Spleen (tissue), 13 donors: ENCODE measurements around the gene TAF5. TPM values are rescaled to one million over a fixed set of nuclear protein-coding genes. Genes with fewer than 3 reads are reported as not detected.
A peak's percentile ranks its signal among the peaks of the same experiment; 100 is the strongest.

ENCODE experiments used
- DNase-seq: peaks from one replicate; pipeline ENCODE4 v3.0.0-alpha.2; 2020
- H3K27ac ChIP-seq, 8 donors: fragments of 200-600 bp; sonication (generic) in 7 of 8; 1 replicate in 4 of 8; 2 replicates in 4 of 8; pipeline versions ENCODE4 v1.5.0 to v1.8.0; 2016 to 2021; ENCODE audit warnings: inconsistent platforms in 4 of 8, mild to moderate bottlenecking in 4 of 8, moderate library complexity in 1 of 8
- H3K27me3 ChIP-seq, 7 donors: fragments of 200-600 bp; sonication (generic) in 6 of 7; replicated peaks in 1 of 7; 1 replicate in 4 of 7; 2 replicates in 3 of 7; pipeline versions ENCODE4 v1.5.0 to v1.8.0; 2016 to 2021; ENCODE audit warnings: inconsistent platforms in 3 of 7, mild to moderate bottlenecking in 1 of 7
- H3K36me3 ChIP-seq, 6 donors: fragments of 200-600 bp; sonication (generic) in 5 of 6; 1 replicate in 4 of 6; 2 replicates in 2 of 6; pipeline versions ENCODE4 v1.5.0 to v1.8.0; 2016 to 2021; ENCODE audit warnings: inconsistent platforms in 2 of 6
- H3K4me1 ChIP-seq, 6 donors: fragments of 200-600 bp; sonication (generic) in 5 of 6; 1 replicate in 3 of 6; 2 replicates in 3 of 6; pipeline versions ENCODE4 v1.5.0 to v1.8.0; 2016 to 2021; ENCODE audit warnings: inconsistent platforms in 3 of 6
- H3K4me3 ChIP-seq, 8 donors: fragments of 200-600 bp; sonication (generic) in 7 of 8; 1 replicate in 4 of 8; 2 replicates in 4 of 8; pipeline versions ENCODE4 v1.5.0 to v1.8.0; 2016 to 2021; ENCODE audit warnings: inconsistent platforms in 4 of 8, mild to moderate bottlenecking in 4 of 8, moderate library complexity in 2 of 8
- H3K9me3 ChIP-seq, 8 donors: fragments of 200-600 bp; sonication (generic) in 7 of 8; 1 replicate in 4 of 8; 2 replicates in 4 of 8; pipeline versions ENCODE4 v1.5.0 to v1.8.0; 2016 to 2021; ENCODE audit warnings: inconsistent platforms in 4 of 8
- CTCF ChIP-seq, 11 experiments: fragments of 200-600 bp in 7 of 11; fragments of 450-650 bp in 4 of 11; sonication (generic) in 4 of 11; IDR thresholded peaks in 8 of 11; conservative IDR thresholded peaks in 3 of 11; 1 replicate in 7 of 11; 2 replicates in 4 of 11; pipeline versions ENCODE4 v1.4.0 to v1.8.0; 2016 to 2021; ENCODE audit warnings: antibody characterized with exemption in 11 of 11, inconsistent platforms in 4 of 11, mild to moderate bottlenecking in 1 of 11
- POLR2A ChIP-seq, 3 donors: fragments of 450-650 bp; IDR thresholded peaks; one replicate each; pipeline ENCODE4 v1.5.1; 2017; ENCODE audit warnings: antibody characterized with exemption in 3 of 3, mild to moderate bottlenecking in 1 of 3
- POLR2AphosphoS5 ChIP-seq, 3 donors: sonication (generic); formaldehyde crosslinking; IDR thresholded peaks; one replicate each; pipeline ENCODE4 v1.5.1; 2017; ENCODE audit warnings: antibody characterized with exemption in 3 of 3
- WGBS, 5 donors: extraction: QIAGEN DNeasy Blood & Tissue Kit in 3 of 5; methylation state at CpG; one replicate each; pipeline versions ENCODE4 v1.1.5 to v1.1.7; 2013 to 2018; 5-methylcytosine and 5-hydroxymethylcytosine counted together
- intact Hi-C: fragments of 100-400 bp; cut with DNase I; formaldehyde crosslinking; loops from one replicate; pipeline ENCODE4 v1.15.0; 2023; ENCODE audit warnings: low total_unique reads
- long read RNA-seq, 2 donors: transcript quantifications; one replicate each; lab custom pipeline, GENCODE V29; 2026
- polyA plus RNA-seq, 3 donors: library from polyadenylated mRNA; stranded (reverse); fragments of 200-250 nt; gene quantifications; one replicate each; pipeline ENCODE4 v1.2.1, GENCODE V29; 2013
- total RNA-seq, 7 donors: library from RNA; depleted of rRNA in 3 of 7; stranded (reverse); fragments of >200 nt in 3 of 7; fragmentation: NEBNext Ultra II Directional in 4 of 7; extraction: Animal tissue kit (Norgen Biotek cat#: 25700) in 4 of 7; gene quantifications; one replicate each; pipeline versions ENCODE4 v1.1.0 to v1.2.1, GENCODE V29; 2016 to 2021
- donor health status: healthy with polysubstance abuse.
- donor health status: DM: no; HTN: no; CAD: no; lungs with moderate emphysema.
- donor health status: DM: no; HTN: no; CAD: no.
- donor health status: Bipolar disorder and iron deficiency.
- donor health status: healthy.
- donor health status: DM: no; HTN: no; CAD: no.
- donor health status: DM: yes; HTN: yes; CAD: no.

The TAF5 gene
- total RNA-seq = 1 to 10 TPM; 4.0 to 7.7 (median 4.7) TPM
- polyA plus RNA-seq = 1 to 10 TPM; 2.3 to 2.9 (median 2.5) TPM
- long read RNA-seq, donor 1 = 0 reads
- long read RNA-seq, donor 2 = 0 reads

GRCh38 chr10:103367782-103368518, at the start of gene TAF5:
Gene TAF5 (plus strand): TSS chr10:103367976. CDS start chr10:103367990, 14 bp downstream.
- WGBS, 5 donors = 0 to 1% (median 0%) methylated on average over 36 to 81 of the region's 81 CpGs
- peak within 1 kb of the TSS; percentile 86 to 95 (median 94) for H3K27ac ChIP-seq

GRCh38 chr10:103327906-103328305, 39.9 kb upstream of the TAF5 start:
- no peak overlapping the region for H3K27ac ChIP-seq
- H3K36me3 ChIP-seq = peaks cover 0 to 99% (median 59%) of the 10 kb centered on the region in 6 donors
- H3K4me1 ChIP-seq = no peaks in the 10 kb centered on the region
- no peak for DNase-seq
- H3K4me3 ChIP-seq = no peak overlapping the region
- H3K27me3 ChIP-seq = no peaks in the 10 kb centered on the region
- 76 to 93% (median 83%) methylated on average over 7 of the region's 7 CpGs for WGBS, 5 donors
- intact Hi-C loops = no loop called here
- TF ChIP-seq CTCF (IDR thresholded peaks at IDR 0.05 in 8 of 11, conservative IDR thresholded peaks at IDR 0.05 in 3 of 11) = no peak
- no peak for TF ChIP-seq POLR2A (IDR thresholded peaks at IDR 0.05)
- TF ChIP-seq POLR2AphosphoS5 (IDR thresholded peaks at IDR 0.05) = no peak
- no peaks in the 10 kb centered on the region for H3K9me3 ChIP-seq

More at GRCh38 chr10:103367782-103368518, at the start of gene TAF5:
- Histone ChIP-seq H3K4me3 (peak within 1 kb of the TSS; percentile 87 to 100 (median 100)), H3K27me3 (no peaks in the 10 kb centered on the region), H3K36me3 (peaks cover 0 to 3% (median 0%) of the 10 kb centered on the region in 6 donors), H3K9me3 (no peaks in the 10 kb centered on the region), H3K4me1 (peaks cover 9 to 39% (median 17%) of the 10 kb centered on the region in 6 donors)
- peak; percentile 97 for DNase-seq
- TF ChIP-seq POLR2A (IDR thresholded peaks at IDR 0.05) (peak in 2 of 3 donors; percentile 74 to 92), POLR2AphosphoS5 (IDR thresholded peaks at IDR 0.05) (peak; percentile 97 to 99 (median 99)), CTCF (IDR thresholded peaks at IDR 0.05 in 8 of 11, conservative IDR thresholded peaks at IDR 0.05 in 3 of 11) (peak in 3 of 11 experiments; percentile 27 to 47 (median 42))
- intact Hi-C loops = no loop called here

GRCh38 chr10:103333934-103334520, 33.7 kb upstream of the TAF5 start:
- TF ChIP-seq CTCF (IDR thresholded peaks at IDR 0.05 in 8 of 11, conservative IDR thresholded peaks at IDR 0.05 in 3 of 11) = peak in 9 of 11 experiments; percentile 10 to 63 (median 47)
- no peak for TF ChIP-seq POLR2A (IDR thresholded peaks at IDR 0.05)
- no peak for DNase-seq
- H3K27ac ChIP-seq = no peak overlapping the region
- 93 to 96% (median 95%) methylated on average over 2 of the region's 2 CpGs for WGBS, 5 donors
- H3K9me3 ChIP-seq = no peaks in the 10 kb centered on the region
- intact Hi-C loops = no loop called here
- peaks cover 0 to 88% (median 43%) of the 10 kb centered on the region in 6 donors for H3K36me3 ChIP-seq
- no peak overlapping the region for H3K4me3 ChIP-seq
- peaks cover 0 to 4% (median 0%) of the 10 kb centered on the region in 6 donors for H3K4me1 ChIP-seq
- no peaks in the 10 kb centered on the region for H3K27me3 ChIP-seq

- Histone ChIP-seq H3K27ac (no peak overlapping the region), H3K4me1 (peaks cover 0 to 4% (median 0%) of the 10 kb centered on the region in 6 donors), H3K9me3 (no peaks in the 10 kb centered on the region), H3K4me3 (no peak overlapping the region), H3K36me3 (peaks cover 0 to 88% (median 46%) of the 10 kb centered on the region in 6 donors), H3K27me3 (no peaks in the 10 kb centered on the region)
- intact Hi-C loops = no loop called here
- TF ChIP-seq POLR2AphosphoS5 (IDR thresholded peaks at IDR 0.05) (no peak), CTCF (IDR thresholded peaks at IDR 0.05 in 8 of 11, conservative IDR thresholded peaks at IDR 0.05 in 3 of 11) (no peak), POLR2A (IDR thresholded peaks at IDR 0.05) (no peak)
- DNase-seq = no peak
Measured at GRCh38 chr10:103334567-103334966, 33.2 kb upstream of the TAF5 start.
